CD1c-positive myeloid dendritic cell (primary cell): ENCODE results near the gene EEF1G.
"Not testable (repeated sequence)": the region's sequence is repeated elsewhere in the genome, so short reads cannot be mapped to it uniquely, and the experiment has no call there.

ENCODE experiments used
- DNase-seq: peaks from one replicate; pipeline ENCODE4 v3.0.0-alpha.2; 2016; ENCODE audit errors: extremely low spot score

The EEF1G gene

GRCh38 chr11:62555464-62556107 is 18.1 kb downstream of the EEF1G start:
- DNase-seq, result peak; percentile 97

- DNase-seq, result no peak
Measured at GRCh38 chr11:62554387-62555167, 19.1 kb downstream of the EEF1G start.

GRCh38 chr11:62553839-62554361 is 19.8 kb downstream of the EEF1G start:
- DNase-seq, result peak; percentile 83

- DNase-seq, result peak; percentile 91
Measured at GRCh38 chr11:62553080-62553838, 20.4 kb downstream of the EEF1G start.

GRCh38 chr11:62552485-62553079 is 21.1 kb downstream of the EEF1G start:
- DNase-seq, result peak; percentile 38

- not testable (repeated sequence) for DNase-seq
Measured at GRCh38 chr11:62550478-62550877, 23.2 kb downstream of the EEF1G start.

- DNase-seq, result no peak
Measured at GRCh38 chr11:62548545-62549335, 25.0 kb downstream of the EEF1G start.

- no peak for DNase-seq
Measured at GRCh38 chr11:62547691-62548281, 25.9 kb downstream of the EEF1G start.

- no peak for DNase-seq
Measured at GRCh38 chr11:62546929-62547625, 26.6 kb downstream of the EEF1G start.

- peak; percentile 87 for DNase-seq
Measured at GRCh38 chr11:62546244-62546928, 27.3 kb downstream of the EEF1G start, which contains the start of gene AHNAK. AHNAK (minus strand) TSS chr11:62546806; CDS start chr11:62536098, 10,708 bp downstream.

- DNase-seq, result peak; percentile 90
Measured at GRCh38 chr11:62545437-62546243, 28.1 kb downstream of the EEF1G start.

- DNase-seq, result peak; percentile 60
Measured at GRCh38 chr11:62544581-62545436, 28.9 kb downstream of the EEF1G start.

GRCh38 chr11:62543680-62544444 is 29.8 kb downstream of the EEF1G start:
- DNase-seq, result no peak

- peak; percentile 85 for DNase-seq
Measured at GRCh38 chr11:62542750-62543567, 30.7 kb downstream of the EEF1G start.

GRCh38 chr11:62542111-62542745 is 31.5 kb downstream of the EEF1G start:
- DNase-seq, result no peak
